Ishikawa (cell line): ENCODE measurements around the gene DPH2.

Source experiments
- CEBPB ChIP-seq: IDR thresholded peaks from 2 replicates; pipeline ENCODE4 v1.6.1; 2012
- CREB1 ChIP-seq: IDR thresholded peaks from 2 replicates; pipeline ENCODE4 v1.6.1; 2012; ENCODE audit warnings: low read depth
- EP300 ChIP-seq: IDR thresholded peaks from 2 replicates; pipeline ENCODE4 v1.6.1; 2012; ENCODE audit warnings: borderline replicate concordance
- RAD21 ChIP-seq: IDR thresholded peaks from 2 replicates; pipeline ENCODE4 v1.6.1; 2012; ENCODE audit warnings: low read depth
- TEAD4 ChIP-seq: IDR thresholded peaks from 2 replicates; pipeline ENCODE4 v1.6.1; 2012
- USF1 ChIP-seq: IDR thresholded peaks from 2 replicates; pipeline ENCODE4 v1.6.1; 2012
- YY1 ChIP-seq: IDR thresholded peaks from 2 replicates; pipeline ENCODE4 v1.6.1; 2012; ENCODE audit warnings: low read depth
- TF ChIP-seq, protein P1 (sequence below): IDR thresholded peaks from 2 replicates; pipeline ENCODE4 v1.6.1; 2012
- TF ChIP-seq, protein P2 (sequence below): IDR thresholded peaks from 2 replicates; pipeline ENCODE4 v1.6.1; 2012; ENCODE audit warnings: low read depth, mild to moderate bottlenecking

DNA sequence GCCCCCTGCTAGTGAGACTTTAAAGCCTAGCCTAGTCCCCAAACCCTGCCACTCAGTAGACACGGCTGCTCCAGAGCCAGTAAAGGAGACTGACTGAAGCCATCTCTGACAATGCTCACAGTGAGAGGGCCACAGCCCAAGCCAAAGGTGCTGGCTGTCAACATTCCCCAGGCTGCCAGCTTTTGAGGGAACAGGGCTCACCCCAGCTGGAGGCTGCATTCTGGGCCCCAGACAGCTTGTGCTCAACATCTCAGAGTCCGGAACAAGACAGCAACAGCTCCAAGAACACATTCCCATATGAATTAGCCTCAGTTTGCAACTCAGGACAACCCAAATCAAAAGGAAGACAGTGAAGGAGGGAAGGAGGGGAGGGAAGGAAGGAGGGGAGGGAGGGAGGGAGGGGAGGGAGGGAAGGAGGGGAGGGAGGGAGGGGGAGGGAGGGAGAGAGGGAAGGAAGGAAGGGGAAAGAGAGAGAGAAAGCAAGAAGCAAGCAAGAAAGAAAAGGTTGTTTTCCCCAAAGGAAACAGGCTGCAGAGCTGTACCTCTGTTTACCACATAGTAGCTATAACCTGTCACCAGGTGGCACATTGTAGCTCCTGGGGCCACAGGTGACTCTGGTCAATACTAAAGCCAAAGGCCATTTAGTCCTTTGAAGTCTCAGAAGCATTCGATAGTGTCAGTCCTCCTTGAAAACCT is 30.8 kb upstream of the DPH2 start:
- no peak for TF ChIP-seq USF1
- TF ChIP-seq, protein P1, sequence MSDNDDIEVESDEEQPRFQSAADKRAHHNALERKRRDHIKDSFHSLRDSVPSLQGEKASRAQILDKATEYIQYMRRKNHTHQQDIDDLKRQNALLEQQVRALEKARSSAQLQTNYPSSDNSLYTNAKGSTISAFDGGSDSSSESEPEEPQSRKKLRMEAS = no peak
- TF ChIP-seq, protein P2, sequence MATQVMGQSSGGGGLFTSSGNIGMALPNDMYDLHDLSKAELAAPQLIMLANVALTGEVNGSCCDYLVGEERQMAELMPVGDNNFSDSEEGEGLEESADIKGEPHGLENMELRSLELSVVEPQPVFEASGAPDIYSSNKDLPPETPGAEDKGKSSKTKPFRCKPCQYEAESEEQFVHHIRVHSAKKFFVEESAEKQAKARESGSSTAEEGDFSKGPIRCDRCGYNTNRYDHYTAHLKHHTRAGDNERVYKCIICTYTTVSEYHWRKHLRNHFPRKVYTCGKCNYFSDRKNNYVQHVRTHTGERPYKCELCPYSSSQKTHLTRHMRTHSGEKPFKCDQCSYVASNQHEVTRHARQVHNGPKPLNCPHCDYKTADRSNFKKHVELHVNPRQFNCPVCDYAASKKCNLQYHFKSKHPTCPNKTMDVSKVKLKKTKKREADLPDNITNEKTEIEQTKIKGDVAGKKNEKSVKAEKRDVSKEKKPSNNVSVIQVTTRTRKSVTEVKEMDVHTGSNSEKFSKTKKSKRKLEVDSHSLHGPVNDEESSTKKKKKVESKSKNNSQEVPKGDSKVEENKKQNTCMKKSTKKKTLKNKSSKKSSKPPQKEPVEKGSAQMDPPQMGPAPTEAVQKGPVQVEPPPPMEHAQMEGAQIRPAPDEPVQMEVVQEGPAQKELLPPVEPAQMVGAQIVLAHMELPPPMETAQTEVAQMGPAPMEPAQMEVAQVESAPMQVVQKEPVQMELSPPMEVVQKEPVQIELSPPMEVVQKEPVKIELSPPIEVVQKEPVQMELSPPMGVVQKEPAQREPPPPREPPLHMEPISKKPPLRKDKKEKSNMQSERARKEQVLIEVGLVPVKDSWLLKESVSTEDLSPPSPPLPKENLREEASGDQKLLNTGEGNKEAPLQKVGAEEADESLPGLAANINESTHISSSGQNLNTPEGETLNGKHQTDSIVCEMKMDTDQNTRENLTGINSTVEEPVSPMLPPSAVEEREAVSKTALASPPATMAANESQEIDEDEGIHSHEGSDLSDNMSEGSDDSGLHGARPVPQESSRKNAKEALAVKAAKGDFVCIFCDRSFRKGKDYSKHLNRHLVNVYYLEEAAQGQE = no peak
- no peak for TF ChIP-seq RAD21
- TF ChIP-seq CEBPB = no peak
- TF ChIP-seq EP300 = no peak
- TF ChIP-seq YY1 = no peak
- no peak for TF ChIP-seq TEAD4
- TF ChIP-seq CREB1 = no peak
